ENCODE measurements around the gene RNF212B.

DNA sequence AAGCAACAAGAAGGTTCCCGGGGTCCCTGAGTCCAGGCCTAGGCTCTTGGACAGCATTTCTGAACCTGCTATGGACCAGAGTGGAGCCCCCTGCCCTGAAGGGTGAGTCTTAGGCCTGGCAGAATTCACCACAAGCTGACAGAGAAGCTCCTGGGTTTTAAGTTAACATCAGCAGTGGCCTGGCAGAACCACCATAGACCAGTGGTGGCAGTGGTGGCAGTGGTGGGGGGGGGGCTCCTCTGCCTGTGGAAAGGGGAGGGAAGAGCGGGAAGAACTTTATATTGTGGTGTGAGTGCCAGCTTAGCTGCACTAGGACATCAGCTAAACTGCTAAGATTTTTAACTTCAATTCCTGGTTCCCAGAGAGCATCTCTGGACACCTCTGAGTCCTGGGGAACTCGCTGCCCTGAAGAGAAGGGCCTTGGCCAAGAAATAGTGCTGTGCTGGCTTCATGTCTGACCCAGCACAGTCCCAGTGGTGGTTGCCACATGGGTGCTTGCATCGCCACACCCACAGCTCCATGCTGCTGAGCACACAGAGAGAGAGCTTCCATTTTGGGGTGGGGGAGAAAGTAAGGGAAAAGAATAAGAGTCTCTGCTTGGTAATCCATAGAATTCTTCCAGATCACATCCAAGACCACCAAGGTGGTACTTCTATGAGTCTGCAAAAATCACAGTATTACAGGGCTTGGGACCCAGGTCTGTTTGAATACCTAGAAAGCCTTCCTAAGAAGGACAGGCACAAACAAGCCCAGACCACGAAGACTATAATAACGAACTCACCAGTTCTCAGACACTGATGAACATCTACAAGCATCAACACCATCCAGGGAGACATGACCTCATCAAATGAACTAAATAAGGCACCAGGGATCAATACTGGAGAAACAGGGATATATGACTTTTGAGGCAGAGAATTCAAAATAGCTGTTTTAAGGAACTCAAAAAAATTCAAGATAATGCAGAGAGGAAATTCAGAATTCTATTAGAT is 20.4 kb upstream of the RNF212B start:
- TF ChIP-seq, protein P1, sequence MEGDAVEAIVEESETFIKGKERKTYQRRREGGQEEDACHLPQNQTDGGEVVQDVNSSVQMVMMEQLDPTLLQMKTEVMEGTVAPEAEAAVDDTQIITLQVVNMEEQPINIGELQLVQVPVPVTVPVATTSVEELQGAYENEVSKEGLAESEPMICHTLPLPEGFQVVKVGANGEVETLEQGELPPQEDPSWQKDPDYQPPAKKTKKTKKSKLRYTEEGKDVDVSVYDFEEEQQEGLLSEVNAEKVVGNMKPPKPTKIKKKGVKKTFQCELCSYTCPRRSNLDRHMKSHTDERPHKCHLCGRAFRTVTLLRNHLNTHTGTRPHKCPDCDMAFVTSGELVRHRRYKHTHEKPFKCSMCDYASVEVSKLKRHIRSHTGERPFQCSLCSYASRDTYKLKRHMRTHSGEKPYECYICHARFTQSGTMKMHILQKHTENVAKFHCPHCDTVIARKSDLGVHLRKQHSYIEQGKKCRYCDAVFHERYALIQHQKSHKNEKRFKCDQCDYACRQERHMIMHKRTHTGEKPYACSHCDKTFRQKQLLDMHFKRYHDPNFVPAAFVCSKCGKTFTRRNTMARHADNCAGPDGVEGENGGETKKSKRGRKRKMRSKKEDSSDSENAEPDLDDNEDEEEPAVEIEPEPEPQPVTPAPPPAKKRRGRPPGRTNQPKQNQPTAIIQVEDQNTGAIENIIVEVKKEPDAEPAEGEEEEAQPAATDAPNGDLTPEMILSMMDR (IDR thresholded peaks at IDR 0.05): no peak
- no peak for TF ChIP-seq POLR2A (IDR thresholded peaks at IDR 0.05; ENCODE audit: low read depth)

All from esophagus muscularis mucosa (tissue), 3 donors.